ENCODE measurements around the gene CPVL. TPM values are rescaled to one million over a fixed set of nuclear protein-coding genes. Genes with fewer than 3 reads are reported as not detected.

The CPVL gene
- total and polyA plus RNA-seq, 2 experiments from 2014 or later, result 31.9 to 37.8 TPM

DNA sequence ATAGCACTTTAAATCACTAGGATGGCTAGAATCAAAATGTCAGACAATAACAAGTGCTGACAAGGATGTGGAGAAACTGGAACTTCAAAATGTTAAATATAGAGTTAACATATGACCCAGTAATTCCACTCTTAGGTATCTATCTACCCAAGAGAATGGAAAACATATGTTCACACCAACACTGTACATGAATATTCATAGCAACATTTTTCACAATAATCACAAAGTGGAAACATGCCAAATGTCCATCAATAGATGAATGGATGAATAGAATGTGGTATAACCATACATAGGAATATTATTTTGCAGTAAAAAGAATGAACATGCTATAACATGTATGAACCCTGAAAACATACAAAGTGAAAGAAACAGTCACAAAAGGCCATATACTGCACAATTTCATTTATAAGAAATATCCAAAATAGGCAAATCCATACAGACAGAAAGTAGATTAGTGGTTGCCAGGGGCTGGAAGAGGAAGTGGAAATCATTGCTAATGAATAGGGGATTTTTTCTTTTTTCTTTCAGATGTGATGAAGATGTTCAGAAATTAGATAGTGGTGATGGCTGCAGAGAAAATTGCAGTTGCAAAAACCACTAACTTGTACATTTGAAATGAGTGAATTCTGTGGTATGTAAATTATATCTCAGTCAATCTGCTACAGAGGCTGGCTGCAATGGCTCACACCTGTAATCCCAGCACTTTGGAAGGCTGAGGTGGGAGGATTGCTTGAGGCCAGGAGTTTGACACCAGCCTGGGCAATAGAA is 93.0 kb downstream of the CPVL start (continued):
- TF ChIP-seq, protein P1, sequence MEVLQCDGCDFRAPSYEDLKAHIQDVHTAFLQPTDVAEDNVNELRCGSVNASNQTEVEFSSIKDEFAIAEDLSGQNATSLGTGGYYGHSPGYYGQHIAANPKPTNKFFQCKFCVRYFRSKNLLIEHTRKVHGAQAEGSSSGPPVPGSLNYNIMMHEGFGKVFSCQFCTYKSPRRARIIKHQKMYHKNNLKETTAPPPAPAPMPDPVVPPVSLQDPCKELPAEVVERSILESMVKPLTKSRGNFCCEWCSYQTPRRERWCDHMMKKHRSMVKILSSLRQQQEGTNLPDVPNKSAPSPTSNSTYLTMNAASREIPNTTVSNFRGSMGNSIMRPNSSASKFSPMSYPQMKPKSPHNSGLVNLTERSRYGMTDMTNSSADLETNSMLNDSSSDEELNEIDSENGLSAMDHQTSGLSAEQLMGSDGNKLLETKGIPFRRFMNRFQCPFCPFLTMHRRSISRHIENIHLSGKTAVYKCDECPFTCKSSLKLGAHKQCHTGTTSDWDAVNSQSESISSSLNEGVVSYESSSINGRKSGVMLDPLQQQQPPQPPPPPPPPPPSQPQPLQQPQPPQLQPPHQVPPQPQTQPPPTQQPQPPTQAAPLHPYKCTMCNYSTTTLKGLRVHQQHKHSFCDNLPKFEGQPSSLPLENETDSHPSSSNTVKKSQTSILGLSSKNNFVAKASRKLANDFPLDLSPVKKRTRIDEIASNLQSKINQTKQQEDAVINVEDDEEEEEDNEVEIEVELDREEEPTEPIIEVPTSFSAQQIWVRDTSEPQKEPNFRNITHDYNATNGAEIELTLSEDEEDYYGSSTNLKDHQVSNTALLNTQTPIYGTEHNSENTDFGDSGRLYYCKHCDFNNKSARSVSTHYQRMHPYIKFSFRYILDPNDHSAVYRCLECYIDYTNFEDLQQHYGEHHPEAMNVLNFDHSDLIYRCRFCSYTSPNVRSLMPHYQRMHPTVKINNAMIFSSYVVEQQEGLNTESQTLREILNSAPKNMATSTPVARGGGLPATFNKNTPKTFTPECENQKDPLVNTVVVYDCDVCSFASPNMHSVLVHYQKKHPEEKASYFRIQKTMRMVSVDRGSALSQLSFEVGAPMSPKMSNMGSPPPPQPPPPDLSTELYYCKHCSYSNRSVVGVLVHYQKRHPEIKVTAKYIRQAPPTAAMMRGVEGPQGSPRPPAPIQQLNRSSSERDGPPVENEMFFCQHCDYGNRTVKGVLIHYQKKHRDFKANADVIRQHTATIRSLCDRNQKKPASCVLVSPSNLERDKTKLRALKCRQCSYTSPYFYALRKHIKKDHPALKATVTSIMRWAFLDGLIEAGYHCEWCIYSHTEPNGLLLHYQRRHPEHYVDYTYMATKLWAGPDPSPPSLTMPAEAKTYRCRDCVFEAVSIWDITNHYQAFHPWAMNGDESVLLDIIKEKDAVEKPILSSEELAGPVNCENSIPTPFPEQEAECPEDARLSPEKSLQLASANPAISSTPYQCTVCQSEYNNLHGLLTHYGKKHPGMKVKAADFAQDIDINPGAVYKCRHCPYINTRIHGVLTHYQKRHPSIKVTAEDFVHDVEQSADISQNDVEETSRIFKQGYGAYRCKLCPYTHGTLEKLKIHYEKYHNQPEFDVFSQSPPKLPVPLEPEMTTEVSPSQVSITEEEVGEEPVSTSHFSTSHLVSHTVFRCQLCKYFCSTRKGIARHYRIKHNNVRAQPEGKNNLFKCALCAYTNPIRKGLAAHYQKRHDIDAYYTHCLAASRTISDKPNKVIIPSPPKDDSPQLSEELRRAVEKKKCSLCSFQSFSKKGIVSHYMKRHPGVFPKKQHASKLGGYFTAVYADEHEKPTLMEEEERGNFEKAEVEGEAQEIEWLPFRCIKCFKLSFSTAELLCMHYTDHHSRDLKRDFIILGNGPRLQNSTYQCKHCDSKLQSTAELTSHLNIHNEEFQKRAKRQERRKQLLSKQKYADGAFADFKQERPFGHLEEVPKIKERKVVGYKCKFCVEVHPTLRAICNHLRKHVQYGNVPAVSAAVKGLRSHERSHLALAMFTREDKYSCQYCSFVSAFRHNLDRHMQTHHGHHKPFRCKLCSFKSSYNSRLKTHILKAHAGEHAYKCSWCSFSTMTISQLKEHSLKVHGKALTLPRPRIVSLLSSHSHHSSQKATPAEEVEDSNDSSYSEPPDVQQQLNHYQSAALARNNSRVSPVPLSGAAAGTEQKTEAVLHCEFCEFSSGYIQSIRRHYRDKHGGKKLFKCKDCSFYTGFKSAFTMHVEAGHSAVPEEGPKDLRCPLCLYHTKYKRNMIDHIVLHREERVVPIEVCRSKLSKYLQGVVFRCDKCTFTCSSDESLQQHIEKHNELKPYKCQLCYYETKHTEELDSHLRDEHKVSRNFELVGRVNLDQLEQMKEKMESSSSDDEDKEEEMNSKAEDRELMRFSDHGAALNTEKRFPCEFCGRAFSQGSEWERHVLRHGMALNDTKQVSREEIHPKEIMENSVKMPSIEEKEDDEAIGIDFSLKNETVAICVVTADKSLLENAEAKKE (CRISPR knock-in tag; IDR thresholded peaks at IDR 0.05), result no peak

DNA sequence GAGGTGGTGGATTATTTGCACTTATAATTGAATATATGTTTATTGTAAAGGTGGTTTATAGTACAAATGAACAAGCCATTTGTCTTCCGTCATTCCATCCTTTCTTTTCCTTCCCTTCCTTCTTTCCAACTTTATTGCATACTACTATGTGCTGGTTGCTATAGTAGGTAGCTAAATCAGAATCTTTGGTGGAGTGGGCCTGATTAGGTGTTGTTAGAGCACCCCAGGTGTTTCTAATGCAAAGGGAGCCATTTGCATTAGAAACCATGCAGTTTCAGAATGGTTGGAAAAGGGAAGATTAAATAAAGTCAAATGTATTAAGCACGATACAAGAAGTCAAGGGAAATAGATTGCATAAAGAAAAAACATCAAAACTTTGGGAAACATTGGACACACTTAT is 99.4 kb downstream of the CPVL start:
- DNase-seq (ENCODE audit: low spot score) (peak; percentile 41), ATAC-seq (peak; percentile 96)
- H3F3A ChIP-seq (replicated peaks; ENCODE audit: low read depth), result no peaks in the 10 kb centered on the region
- Mint-ChIP-seq H3K27ac (no peak overlapping the region), H3K36me3 (ENCODE audit: low read depth) (no peaks in the 10 kb centered on the region; the same call in 2 of the 3 replicates), H3K27me3 (ENCODE audit: insufficient read depth, low read depth, poor library complexity) (peaks cover 1% of the 10 kb centered on the region), H3K4me3 (peak overlapping the region; percentile 10; the same call in 1 of the 3 replicates), H3K9me3 (peaks cover 2% of the 10 kb centered on the region; the same call in 2 of the 3 replicates), H3K4me1 (peaks cover 52% of the 10 kb centered on the region)
- TF ChIP-seq NANOG (IDR thresholded peaks at IDR 0.05; ENCODE audit: borderline replicate concordance) (peak; percentile 37; the same call in 1 of the 2 replicates), ZNF114 (CRISPR knock-in tag; IDR thresholded peaks at IDR 0.05) (no peak)
- no peaks in the 10 kb centered on the region for H4K20me1 ChIP-seq (replicated peaks; ENCODE audit: insufficient read depth)
- H3K27ac ChIP-seq (ENCODE audit: low read depth), result no peak overlapping the region
- no peaks in the 10 kb centered on the region for H3K9me2 ChIP-seq (ENCODE audit: insufficient read depth)
- peaks cover 33% of the 10 kb centered on the region for H3K4me1 ChIP-seq (ENCODE audit: insufficient read depth)
- H3K4me2 ChIP-seq, result peak overlapping the region; percentile 6
- H3K36me3 ChIP-seq (ENCODE audit: insufficient read depth), result no peaks in the 10 kb centered on the region
- no peak overlapping the region for H2AFZ ChIP-seq
- 0 out of 2 replicates have a peak, but pooled peaks cover 4% of the 10 kb centered on the region for H3K27me3 ChIP-seq (ENCODE audit: insufficient read depth)
- H3K4me3 ChIP-seq, result no peak overlapping the region
- no peaks in the 10 kb centered on the region for H3K79me2 ChIP-seq (replicated peaks; ENCODE audit: insufficient read depth)
